Body of pancreas (tissue), 4 donors: ENCODE measurements around the gene CLCF1. TPM values are rescaled to one million over a fixed set of nuclear protein-coding genes. Genes with fewer than 3 reads are reported as not detected.
A peak's percentile ranks its signal among the peaks of the same experiment; 100 is the strongest.

Source experiments
- ATAC-seq: fragments of 150-250 bp; one replicate; pipeline ENCODE4 v1.9.1; 2016
- DNase-seq, 4 donors: peaks; one replicate each; pipeline ENCODE4 v3.0.0-alpha.2; 2019
- H3K27ac ChIP-seq, 4 donors: fragments of 200-600 bp; sonication (generic); 1 replicate in 3 of 4; 2 replicates in 1 of 4; pipeline versions ENCODE4 v1.5.1 to v1.6.1; 2016 to 2019; ENCODE audit warnings: mild to moderate bottlenecking in 1 of 4, mixed read lengths in 1 of 4, moderate library complexity in 1 of 4
- H3K27me3 ChIP-seq, 2 donors: fragments of 200-600 bp; sonication (generic); one replicate each; pipeline ENCODE4 v1.6.0; 2016; ENCODE audit warnings: mild to moderate bottlenecking in 1 of 2
- H3K36me3 ChIP-seq, 2 donors: fragments of 200-600 bp; sonication (generic); replicated peaks in 1 of 2; 2 replicates each; pipeline ENCODE4 v1.5.1; 2016; ENCODE audit warnings: low read depth in 2 of 2; ENCODE audit not compliant: insufficient read depth in 1 of 2
- H3K4me1 ChIP-seq: fragments of 200-600 bp; sonication (generic); one replicate; pipeline ENCODE4 v1.6.0; 2016
- H3K4me3 ChIP-seq, 2 donors: fragments of 200-600 bp; sonication (generic); 1 replicate in 1 of 2; 2 replicates in 1 of 2; pipeline ENCODE4 v1.5.1; 2016 to 2019
- H3K9me3 ChIP-seq, 3 donors: fragments of 200-600 bp; sonication (generic); 1 replicate in 2 of 3; 2 replicates in 1 of 3; pipeline ENCODE4 v1.5.1; 2016
- POLR2A ChIP-seq, 3 donors: fragments of 450-650 bp; IDR thresholded peaks; one replicate each; pipeline ENCODE4 v1.6.1; 2016; ENCODE audit warnings: antibody characterized with exemption in 3 of 3, mild to moderate bottlenecking in 2 of 3
- WGBS, 2 donors: methylation state at CpG; one replicate each; pipeline ENCODE4 v1.1.5; 2017; 5-methylcytosine and 5-hydroxymethylcytosine counted together
- intact Hi-C: fragments of 100-400 bp; cut with DNase I; formaldehyde crosslinking; loops from one replicate; pipeline ENCODE4 v1.15.1; 2023
- total RNA-seq, 2 donors: library from RNA; depleted of rRNA; stranded (reverse); fragments of >200 nt; gene quantifications; one replicate each; pipeline ENCODE4 v1.1.0, GENCODE V29; 2016
- TF ChIP-seq, protein P1 (sequence below), 7 experiments: fragments of 450-650 bp in 4 of 7; fragments of 200-600 bp in 3 of 7; sonication (generic) in 3 of 7; IDR thresholded peaks; one replicate each; pipeline ENCODE4 v1.5.1; 2016 to 2019; ENCODE audit warnings: antibody characterized with exemption in 7 of 7

CLCF1 gene
- total RNA-seq, 2 donors from 2014 or later = 2.3 to 14.5 TPM

DNA sequence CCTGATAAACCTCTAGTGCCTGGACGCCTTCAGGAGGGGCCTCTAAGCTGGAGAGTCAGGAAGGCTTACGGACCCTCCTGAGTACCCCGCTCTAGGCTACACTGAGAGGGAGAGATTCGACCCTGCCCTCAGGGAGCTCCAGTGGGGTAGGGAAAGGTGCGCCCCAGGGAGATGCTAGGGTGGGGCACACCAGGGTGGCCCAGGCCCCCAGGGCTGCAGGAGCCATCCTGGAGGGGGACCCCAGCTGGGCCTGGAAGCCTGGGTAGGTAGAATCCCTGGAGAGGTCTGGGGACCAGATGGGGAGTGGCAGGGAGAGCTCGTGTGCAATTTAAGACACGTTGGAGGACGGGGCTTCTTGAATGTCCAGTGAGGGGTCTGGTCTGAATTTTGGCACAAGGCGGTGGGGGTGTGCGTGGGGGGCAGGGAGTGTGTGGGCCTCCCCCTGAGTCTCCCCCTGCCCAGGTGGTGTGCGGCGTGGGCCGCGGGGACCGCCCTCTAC is 46.8 kb upstream of the CLCF1 start:
- DNase-seq (no peak), ATAC-seq (no peak)
- WGBS, 2 donors = 20 to 26% methylated on average over 6 to 15 of the region's 15 CpGs
- intact Hi-C loops = no loop called here
- H3K36me3 ChIP-seq = no peaks in the 10 kb centered on the region
- peak overlapping the region; percentile 81 to 98 (median 96) for H3K27ac ChIP-seq
- H3K4me3 ChIP-seq = no peak overlapping the region
- H3K4me1 ChIP-seq = peaks cover 54% of the 10 kb centered on the region
- no peaks in the 10 kb centered on the region for H3K9me3 ChIP-seq
- H3K27me3 ChIP-seq = no peaks in the 10 kb centered on the region
- TF ChIP-seq, protein P1, sequence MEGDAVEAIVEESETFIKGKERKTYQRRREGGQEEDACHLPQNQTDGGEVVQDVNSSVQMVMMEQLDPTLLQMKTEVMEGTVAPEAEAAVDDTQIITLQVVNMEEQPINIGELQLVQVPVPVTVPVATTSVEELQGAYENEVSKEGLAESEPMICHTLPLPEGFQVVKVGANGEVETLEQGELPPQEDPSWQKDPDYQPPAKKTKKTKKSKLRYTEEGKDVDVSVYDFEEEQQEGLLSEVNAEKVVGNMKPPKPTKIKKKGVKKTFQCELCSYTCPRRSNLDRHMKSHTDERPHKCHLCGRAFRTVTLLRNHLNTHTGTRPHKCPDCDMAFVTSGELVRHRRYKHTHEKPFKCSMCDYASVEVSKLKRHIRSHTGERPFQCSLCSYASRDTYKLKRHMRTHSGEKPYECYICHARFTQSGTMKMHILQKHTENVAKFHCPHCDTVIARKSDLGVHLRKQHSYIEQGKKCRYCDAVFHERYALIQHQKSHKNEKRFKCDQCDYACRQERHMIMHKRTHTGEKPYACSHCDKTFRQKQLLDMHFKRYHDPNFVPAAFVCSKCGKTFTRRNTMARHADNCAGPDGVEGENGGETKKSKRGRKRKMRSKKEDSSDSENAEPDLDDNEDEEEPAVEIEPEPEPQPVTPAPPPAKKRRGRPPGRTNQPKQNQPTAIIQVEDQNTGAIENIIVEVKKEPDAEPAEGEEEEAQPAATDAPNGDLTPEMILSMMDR (IDR thresholded peaks at IDR 0.05) = no peak

DNA sequence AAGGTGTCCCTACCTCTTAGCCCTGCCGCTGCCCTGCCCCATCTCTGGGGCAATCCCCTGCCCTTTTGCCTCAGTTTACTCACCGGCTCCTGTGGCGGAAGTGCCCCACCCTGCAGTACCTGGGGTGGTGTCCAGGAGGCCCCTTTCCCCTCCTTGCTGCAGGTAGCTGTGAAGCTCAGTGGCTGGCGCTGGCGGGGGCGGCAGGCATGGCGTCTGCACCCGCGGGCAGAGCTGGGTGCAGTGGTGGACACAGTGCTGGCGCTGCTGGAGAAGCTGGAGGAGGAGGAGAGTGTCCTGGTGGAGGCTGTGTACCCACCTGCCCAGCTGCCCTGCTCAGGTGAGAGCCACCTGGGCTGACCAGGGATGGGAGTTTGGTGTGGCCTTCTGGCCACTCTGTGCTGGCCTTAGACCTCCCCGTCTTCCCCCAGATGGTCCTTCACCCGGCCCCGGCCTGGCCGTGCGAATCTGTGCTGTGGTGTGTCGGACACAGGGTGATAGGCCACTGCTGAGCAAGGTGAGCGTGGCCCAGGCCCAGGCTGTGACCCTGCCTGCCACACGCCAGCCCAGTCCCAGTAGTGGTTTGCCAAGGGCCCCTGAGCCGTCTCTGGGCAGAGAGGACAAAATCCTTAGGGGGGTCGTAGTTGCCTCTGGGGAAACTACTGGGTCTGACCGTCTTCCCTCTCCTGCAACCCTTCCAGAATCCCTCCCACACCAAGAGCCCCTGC is 46.1 kb upstream of the CLCF1 start:
- peaks cover 59% of the 10 kb centered on the region for H3K4me1 ChIP-seq
- H3K27me3 ChIP-seq = no peaks in the 10 kb centered on the region
- DNase-seq = no peak
- no peak overlapping the region for H3K4me3 ChIP-seq
- H3K9me3 ChIP-seq = no peaks in the 10 kb centered on the region
- intact Hi-C loops = no loop called here
- H3K36me3 ChIP-seq = no peaks in the 10 kb centered on the region
- peak overlapping the region; percentile 81 to 98 (median 96) for H3K27ac ChIP-seq
- TF ChIP-seq POLR2A (IDR thresholded peaks at IDR 0.05) = peak in 1 of 3 donors; percentile 4
- TF ChIP-seq, protein P1 (IDR thresholded peaks at IDR 0.05) = peak in 1 of 7 experiments; percentile 3
- ATAC-seq = no peak
- 81 to 85% methylated on average over 15 to 20 of the region's 21 CpGs for WGBS, 2 donors

DNA sequence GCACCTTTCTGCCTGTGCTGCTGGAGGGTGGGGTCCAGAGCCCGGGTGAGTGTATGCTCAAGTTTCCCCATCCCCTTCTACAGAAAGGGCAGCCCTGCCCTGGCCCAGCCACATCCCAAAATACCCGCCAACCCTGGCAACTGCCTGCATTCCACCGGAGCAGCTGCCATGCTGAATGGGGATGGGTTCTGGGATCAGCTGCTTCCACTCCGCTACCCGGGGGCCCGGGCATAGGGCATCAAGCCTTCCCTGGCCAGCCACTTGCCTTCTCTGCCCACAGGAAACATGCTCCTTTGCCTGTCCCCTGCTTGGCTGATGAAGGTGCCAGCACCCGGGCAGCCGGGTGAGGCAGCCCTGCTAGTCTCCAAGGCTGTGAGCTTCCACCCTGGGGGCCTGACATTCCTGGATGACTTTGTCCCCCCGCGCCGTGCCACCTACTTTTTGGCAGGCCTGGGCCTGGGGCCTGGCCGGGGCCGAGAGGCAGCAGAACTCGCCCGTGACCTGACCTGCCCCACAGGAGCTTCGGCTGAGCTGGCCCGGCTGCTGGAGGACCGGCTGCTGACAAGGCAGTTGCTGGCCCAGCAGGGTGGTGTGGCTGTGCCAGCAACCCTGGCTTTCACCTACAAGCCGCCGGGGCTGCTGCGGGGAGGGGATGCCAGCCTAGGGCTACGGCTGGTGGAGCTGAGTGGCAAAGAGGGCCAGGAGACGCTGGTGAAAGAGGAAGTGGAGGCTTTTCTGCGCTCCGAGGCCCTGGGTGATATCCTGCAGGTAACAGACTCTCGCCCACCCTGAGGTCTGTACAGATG is 45.3 kb upstream of the CLCF1 start:
- 37 to 60% methylated on average over 8 to 25 of the region's 26 CpGs for WGBS, 2 donors
- Histone ChIP-seq H3K4me1 (peaks cover 59% of the 10 kb centered on the region), H3K4me3 (no peak overlapping the region), H3K27ac (peak overlapping the region in 3 of 4 donors; percentile 26 to 98 (median 48)), H3K27me3 (no peaks in the 10 kb centered on the region), H3K9me3 (no peaks in the 10 kb centered on the region), H3K36me3 (no peaks in the 10 kb centered on the region)
- peak; percentile 42 to 72 (median 58) for DNase-seq
- no peak for ATAC-seq
- intact Hi-C loops = no loop called here
- peak in 1 of 3 donors; percentile 5 for TF ChIP-seq POLR2A (IDR thresholded peaks at IDR 0.05)
- TF ChIP-seq, protein P1 (IDR thresholded peaks at IDR 0.05) = no peak

DNA sequence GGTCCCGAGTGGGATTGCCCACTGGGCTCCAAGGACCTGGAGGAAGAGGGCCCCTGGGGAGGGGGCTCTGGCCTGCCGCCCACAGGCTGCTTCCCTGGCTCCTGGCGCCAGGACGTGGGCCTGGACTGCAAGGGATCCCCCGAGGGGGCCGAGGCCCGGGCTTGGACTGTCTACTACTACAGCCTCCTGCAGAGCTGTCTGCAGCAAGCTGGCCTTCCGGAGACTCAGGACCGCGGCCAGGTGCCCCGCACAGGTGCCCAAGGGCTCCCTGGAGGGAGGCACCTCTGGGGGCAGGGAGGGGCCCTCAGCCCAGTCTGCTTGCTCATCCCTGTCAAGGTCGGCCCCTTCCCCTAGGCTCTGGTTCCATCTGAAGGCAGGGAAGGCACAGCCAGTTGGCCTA is 44.0 kb upstream of the CLCF1 start:
- Histone ChIP-seq H3K27ac (no peak overlapping the region), H3K4me1 (peaks cover 65% of the 10 kb centered on the region), H3K9me3 (no peaks in the 10 kb centered on the region), H3K4me3 (no peak overlapping the region), H3K36me3 (no peaks in the 10 kb centered on the region), H3K27me3 (no peaks in the 10 kb centered on the region)
- ATAC-seq (no peak), DNase-seq (no peak)
- intact Hi-C loops = no loop called here
- TF ChIP-seq POLR2A (IDR thresholded peaks at IDR 0.05) = no peak
- TF ChIP-seq, protein P1 (IDR thresholded peaks at IDR 0.05) = no peak
- WGBS, 2 donors = 83 to 100% methylated on average over 1 to 12 of the region's 12 CpGs
